Panc1 (cell line): ENCODE results near the gene ANKRD40. TPM values are rescaled to one million over a fixed set of nuclear protein-coding genes. Genes with fewer than 3 reads are reported as not detected.

Experiments
- ATAC-seq: fragments of 200-7000 bp; cut with Tn5 transposase; 2 replicates; pipeline ENCODE4 v1.9.1; 2020; ENCODE audit warnings: mild to moderate bottlenecking, moderate library complexity
- BruUV-seq: library from RNA; stranded (reverse); fragments of 400-500 nt; replicated peaks from 2 replicates; lab custom pipeline; 2021; lab: Mats Ljungman, UMichigan
- CTCF ChIA-PET: fragments of 300-600 bp; sonication (Branson Sonifier 250); formaldehyde crosslinking; loops from one replicate; lab custom pipeline; 2022; ENCODE audit warnings: antibody characterized with exemption; lab: Charles Lee
- POLR2A ChIA-PET: fragments of 300-600 bp; sonication (Branson Sonifier 250); formaldehyde crosslinking; loops from one replicate; lab custom pipeline; 2022; ENCODE audit warnings: antibody characterized with exemption; lab: Charles Lee
- DNase-seq: peaks from one replicate; pipeline ENCODE4 v3.0.0-alpha.2; 2010; ENCODE audit warnings: low read depth, low spot score
- H3K27ac ChIP-seq: 2 replicates; pipeline ENCODE4 v1.5.1; 2011; ENCODE audit warnings: mild to moderate bottlenecking, low read length, inconsistent platforms
- H3K27me3 ChIP-seq: fragments of 200-500 bp; sonication (Bioruptor generic); 2 replicates; pipeline ENCODE4 v1.6.0; 2014; ENCODE audit warnings: low read length, inconsistent platforms; ENCODE audit not compliant: control insufficient read depth, insufficient read depth
- H3K36me3 ChIP-seq: fragments of 200-500 bp; sonication (Bioruptor generic); 2 replicates; pipeline ENCODE4 v1.5.1; 2014; ENCODE audit warnings: inconsistent platforms, mild to moderate bottlenecking, low read length, moderate library complexity; ENCODE audit not compliant: control insufficient read depth, insufficient read depth
- H3K4me1 ChIP-seq: 2 replicates; pipeline ENCODE4 v1.5.1; 2011; ENCODE audit warnings: inconsistent platforms, mild to moderate bottlenecking, low read length, moderate library complexity; ENCODE audit not compliant: control insufficient read depth, insufficient read depth
- H3K4me3 ChIP-seq, 2 experiments: 2 replicates each; pipeline ENCODE4 v1.5.1; 2011 to 2012; ENCODE audit warnings: low read depth in 2 of 2, low read length in 2 of 2, mild to moderate bottlenecking in 2 of 2, inconsistent platforms in 1 of 2, moderate library complexity in 1 of 2
- H3K9me3 ChIP-seq: fragments of 200-500 bp; sonication (Bioruptor generic); 2 replicates; pipeline ENCODE4 v1.5.1; 2014; ENCODE audit warnings: low read depth, mild to moderate bottlenecking, inconsistent platforms, low read length, moderate library complexity; ENCODE audit not compliant: control insufficient read depth, insufficient read depth
- CTCF ChIP-seq: fragments of 450-650 bp; IDR thresholded peaks from 2 replicates; pipeline ENCODE4 v1.5.1; 2017; ENCODE audit warnings: mild to moderate bottlenecking
- POLR2AphosphoS5 ChIP-seq: IDR thresholded peaks from 2 replicates; pipeline ENCODE4 v1.6.1; 2012; ENCODE audit warnings: mild to moderate bottlenecking, low read depth, low read length, moderate library complexity
- REST ChIP-seq, 2 experiments: IDR thresholded peaks; 2 replicates each; pipeline ENCODE4 v1.6.1; 2011 to 2012; ENCODE audit warnings: low read depth in 2 of 2, control low read depth in 1 of 2, low read length in 1 of 2, mild to moderate bottlenecking in 1 of 2, moderate library complexity in 1 of 2; ENCODE audit not compliant: insufficient read depth in 1 of 2
- SIN3A ChIP-seq: IDR thresholded peaks from 2 replicates; pipeline ENCODE4 v1.6.1; 2012; ENCODE audit warnings: low read depth, mild to moderate bottlenecking, low read length, moderate library complexity, borderline replicate concordance; ENCODE audit not compliant: insufficient read depth
- TCF7L2 ChIP-seq: IDR thresholded peaks from 2 replicates; pipeline ENCODE4 v1.6.1; 2011; ENCODE audit warnings: mild to moderate bottlenecking, low read depth, low read length, inconsistent platforms
- in situ Hi-C: cut with HindIII; loops from 2 replicates; pipeline ENCODE4 v1.10.0; 2016; ENCODE audit warnings: low sequenced_read_pairs, low pct_unique_long_range_greater_than_20kb
- intact Hi-C: fragments of 100-400 bp; cut with micrococcal nuclease; formaldehyde crosslinking; loops from one replicate; pipeline ENCODE4 v1.10.0; 2022; ENCODE audit not compliant: unreplicated experiment
- total RNA-seq: library from RNA; stranded (reverse); gene quantifications from one replicate; pipeline ENCODE4 v1.2.1, GENCODE V29; 2021; ENCODE audit not compliant: unreplicated experiment

ANKRD40 gene
- total RNA-seq, 1 experiment from 2014 or later = 57.2 TPM

- H3K9me3 ChIP-seq = no peaks in the 10 kb centered on the region
- H3K4me3 ChIP-seq = no peak overlapping the region
- in situ Hi-C loops (no loop called here), intact Hi-C loops (no loop called here)
- peaks cover 25% of the 10 kb centered on the region for H3K36me3 ChIP-seq
- CTCF ChIA-PET = interaction anchor here (1.1 kb wide), 1 partner anchor 9 kb away, joined by 3 read pairs; no protein-coding TSS in a partner anchor
- H3K4me1 ChIP-seq = peaks cover 3% of the 10 kb centered on the region
- TF ChIP-seq REST (IDR thresholded peaks at IDR 0.05; ENCODE audit: insufficient read depth in 1 of 2, low read depth in 2 of 2, low read length in 1 of 2) (no peak), POLR2AphosphoS5 (no peak), CTCF (no peak), SIN3A (no peak), TCF7L2 (no peak)
- POLR2A ChIA-PET = no interaction called here
- no peak overlapping the region for H3K27ac ChIP-seq
- BruUV-seq = no TSS peak
- DNase-seq = no peak
- no peak for ATAC-seq
- H3K27me3 ChIP-seq = no peaks in the 10 kb centered on the region
These were observed 4.6 kb downstream of the ANKRD40 start for GRCh38 chr17:50703162-50703561.

- CTCF ChIA-PET = no interaction called here
- intact Hi-C loops (no loop called here), in situ Hi-C loops (no loop called here)
- Histone ChIP-seq H3K4me3 (no peak overlapping the region), H3K36me3 (peaks cover 45% of the 10 kb centered on the region), H3K27me3 (no peaks in the 10 kb centered on the region), H3K27ac (no peak overlapping the region), H3K4me1 (peaks cover 11% of the 10 kb centered on the region), H3K9me3 (no peaks in the 10 kb centered on the region)
- POLR2A ChIA-PET = no interaction called here
- TF ChIP-seq REST (IDR thresholded peaks at IDR 0.05; ENCODE audit: insufficient read depth in 1 of 2, low read depth in 2 of 2, low read length in 1 of 2) = no peak
- TF ChIP-seq SIN3A = no peak
- ATAC-seq = no peak
- BruUV-seq = no TSS peak
- no peak for DNase-seq
These were observed 8.3 kb downstream of the ANKRD40 start for GRCh38 chr17:50699410-50699809.
